IPS-18c (cell line): ENCODE data around the gene TMCO4.
A peak's percentile ranks its signal among the peaks of the same experiment; 100 is the strongest.

Experiments used
- H3K4me3 ChIP-seq: 2 replicates; pipeline ENCODE4 v1.7.0; 2013; ENCODE audit warnings: low read depth, mild to moderate bottlenecking, low read length, moderate library complexity; ENCODE audit not compliant: insufficient read depth
- H3K9me3 ChIP-seq: one replicate; pipeline ENCODE4 v1.6.1; 2013; ENCODE audit warnings: mild to moderate bottlenecking, low read length, moderate library complexity; ENCODE audit not compliant: control insufficient read depth, insufficient read depth

The TMCO4 gene

GRCh38 chr1:19715334-19716203, 84.1 kb downstream of the TMCO4 start:
- Histone ChIP-seq H3K4me3 (no peak overlapping the region), H3K9me3 (no peaks in the 10 kb centered on the region)

DNA sequence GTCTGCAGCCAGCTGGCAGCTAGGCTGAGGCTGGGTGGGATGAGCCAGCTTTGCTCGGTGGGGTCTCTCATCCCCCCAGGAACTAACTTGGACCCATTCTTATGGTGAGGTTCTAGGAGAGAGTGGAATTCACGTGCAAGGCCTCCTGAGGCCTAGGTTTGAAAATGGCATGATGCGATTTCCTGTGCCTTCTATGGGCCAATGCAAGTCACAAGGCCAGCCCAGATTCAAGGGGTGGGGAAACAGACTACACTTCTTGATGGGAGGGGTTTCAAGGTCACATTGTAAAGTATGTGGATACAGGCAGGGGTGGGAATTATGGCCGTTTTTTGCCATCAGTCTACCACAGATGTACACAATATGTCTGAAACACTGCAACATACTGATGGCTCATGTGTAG, 86.8 kb downstream of the TMCO4 start:
- no peaks in the 10 kb centered on the region for H3K9me3 ChIP-seq
- no peak overlapping the region for H3K4me3 ChIP-seq

- no peak overlapping the region for H3K4me3 ChIP-seq
- peaks cover 2% of the 10 kb centered on the region for H3K9me3 ChIP-seq
Measured at GRCh38 chr1:19710825-19711611, 88.7 kb downstream of the TMCO4 start.

- H3K4me3 ChIP-seq, result no peak overlapping the region
Measured at GRCh38 chr1:19709260-19709793, 90.4 kb downstream of the TMCO4 start.

DNA sequence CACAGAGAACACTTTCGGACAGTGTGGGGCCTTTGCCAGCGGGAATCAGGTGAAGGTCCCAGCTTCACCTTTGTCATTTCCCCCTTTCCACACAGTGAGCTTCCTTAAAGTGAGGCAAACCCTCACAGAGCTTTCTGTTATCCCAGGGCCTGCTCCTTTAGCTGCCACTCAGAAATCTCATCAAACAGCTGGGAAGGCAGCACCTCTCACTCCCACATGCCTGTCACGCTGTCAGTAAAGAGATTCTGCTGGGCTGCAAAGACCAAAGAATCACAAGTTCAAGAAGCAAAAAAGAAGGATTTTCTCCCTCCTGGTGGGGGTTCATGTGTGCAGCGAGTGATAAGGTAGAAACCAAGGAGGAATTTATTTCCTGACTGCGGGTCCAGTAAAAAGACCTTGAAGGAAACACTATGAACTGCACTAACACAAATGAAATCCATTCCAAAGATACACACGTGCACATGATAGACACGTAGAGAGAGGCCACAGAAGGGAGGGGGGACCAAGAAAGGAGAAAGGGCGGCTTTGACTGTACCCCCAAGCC, 91.1 kb downstream of the TMCO4 start:
- Histone ChIP-seq H3K4me3 (no peak overlapping the region), H3K9me3 (peaks cover 2% of the 10 kb centered on the region)

More at GRCh38 chr1:19709260-19709793, 90.4 kb downstream of the TMCO4 start:
- peaks cover 2% of the 10 kb centered on the region for H3K9me3 ChIP-seq

DNA sequence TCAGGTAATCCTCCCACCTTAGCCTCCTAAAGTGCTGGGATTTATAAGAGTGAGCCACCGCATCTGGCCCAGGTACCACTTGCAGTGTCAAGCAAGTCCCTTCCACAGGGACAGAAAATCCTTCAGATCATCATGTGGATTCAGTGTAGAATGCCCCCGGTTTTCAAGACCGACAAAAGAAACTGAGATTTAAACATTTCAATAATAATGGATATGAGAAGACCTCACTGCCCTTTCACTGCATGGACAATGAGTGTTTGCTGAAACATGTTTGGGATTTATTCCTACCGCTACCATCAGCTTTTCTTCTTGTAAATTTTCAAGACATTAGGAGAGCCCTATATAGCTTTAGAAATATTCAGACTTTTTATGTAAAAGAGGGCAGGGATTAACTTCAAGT, 93.6 kb downstream of the TMCO4 start:
- H3K9me3 ChIP-seq, result peaks cover 2% of the 10 kb centered on the region
- no peak overlapping the region for H3K4me3 ChIP-seq

- Histone ChIP-seq H3K4me3 (no peak overlapping the region), H3K9me3 (peaks cover 2% of the 10 kb centered on the region)
Measured at GRCh38 chr1:19705464-19705863, 94.3 kb downstream of the TMCO4 start.

DNA sequence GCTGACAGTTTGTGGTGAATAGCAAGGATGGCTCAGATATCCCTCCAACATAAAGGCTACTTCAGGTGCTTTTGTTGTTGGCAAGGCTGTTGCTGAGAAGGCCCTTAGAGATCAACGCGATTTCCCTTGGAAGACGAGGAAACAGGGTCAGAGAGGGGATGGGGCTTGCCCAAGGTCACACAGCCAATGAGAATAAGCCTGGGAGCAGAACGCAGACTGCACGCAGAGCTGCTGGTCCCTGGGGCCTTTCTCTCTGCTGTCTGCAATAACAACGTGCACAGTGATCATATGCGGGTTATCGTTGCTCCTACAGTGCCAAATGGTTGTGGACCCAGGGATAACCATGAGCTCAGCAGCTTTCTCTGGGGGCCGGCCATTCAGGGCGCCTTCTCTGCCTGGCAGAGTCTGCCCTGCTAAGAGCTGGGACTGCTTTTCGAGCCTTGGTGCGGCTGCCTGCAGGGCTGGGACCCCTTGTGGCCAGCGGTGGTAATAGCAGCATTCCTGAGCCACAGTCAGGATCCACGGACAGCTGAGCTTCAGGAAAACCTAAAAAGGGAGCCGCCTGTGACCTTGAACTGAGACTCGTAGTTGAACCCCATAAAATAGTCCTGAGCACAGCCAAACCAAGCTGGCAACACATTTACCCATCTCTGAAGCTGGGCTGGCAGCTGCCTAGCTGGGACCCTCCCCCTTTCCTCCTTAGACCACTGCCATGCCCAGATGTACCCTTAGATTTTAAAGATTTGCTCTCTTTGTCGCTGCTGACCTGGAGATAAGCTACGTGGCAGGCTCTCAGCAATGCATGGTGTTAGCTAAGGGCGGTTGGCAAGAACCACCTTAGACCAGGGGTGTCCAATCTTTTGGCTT, 95.2 kb downstream of the TMCO4 start:
- peaks cover 2% of the 10 kb centered on the region for H3K9me3 ChIP-seq
- H3K4me3 ChIP-seq, result peak overlapping the region; percentile 32

- H3K9me3 ChIP-seq, result peaks cover 2% of the 10 kb centered on the region
- H3K4me3 ChIP-seq, result no peak overlapping the region
Measured at GRCh38 chr1:19703280-19703679, 96.4 kb downstream of the TMCO4 start.

- H3K9me3 ChIP-seq, result no peaks in the 10 kb centered on the region
- no peak overlapping the region for H3K4me3 ChIP-seq
Measured at GRCh38 chr1:19700079-19700777, 99.5 kb downstream of the TMCO4 start.

- no peak overlapping the region for H3K4me3 ChIP-seq
- no peaks in the 10 kb centered on the region for H3K9me3 ChIP-seq
Measured at GRCh38 chr1:19698181-19698580, 101.5 kb downstream of the TMCO4 start.

GRCh38 chr1:19696820-19697219, 102.9 kb downstream of the TMCO4 start:
- Histone ChIP-seq H3K4me3 (no peak overlapping the region), H3K9me3 (no peaks in the 10 kb centered on the region)

DNA sequence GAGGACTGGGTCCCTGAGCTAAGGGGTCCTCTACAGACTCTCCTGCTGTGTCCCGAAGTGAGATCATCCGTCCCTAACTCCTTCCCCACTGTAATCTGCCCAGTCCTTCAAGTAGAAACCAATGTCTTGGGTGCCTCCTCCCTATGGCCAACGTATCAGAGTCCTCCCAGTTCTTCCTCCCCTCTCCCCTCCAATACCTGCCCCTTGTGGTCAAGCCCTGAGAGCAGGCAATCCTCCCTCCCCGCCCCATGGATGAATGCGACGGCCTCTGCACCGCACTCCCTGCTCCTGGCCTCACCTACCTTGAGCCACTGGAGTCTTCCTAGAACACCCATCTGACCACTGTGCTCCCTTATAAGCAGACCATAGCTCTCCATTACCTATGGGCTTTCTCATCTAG, 103.9 kb downstream of the TMCO4 start:
- Histone ChIP-seq H3K9me3 (no peaks in the 10 kb centered on the region), H3K4me3 (no peak overlapping the region)

DNA sequence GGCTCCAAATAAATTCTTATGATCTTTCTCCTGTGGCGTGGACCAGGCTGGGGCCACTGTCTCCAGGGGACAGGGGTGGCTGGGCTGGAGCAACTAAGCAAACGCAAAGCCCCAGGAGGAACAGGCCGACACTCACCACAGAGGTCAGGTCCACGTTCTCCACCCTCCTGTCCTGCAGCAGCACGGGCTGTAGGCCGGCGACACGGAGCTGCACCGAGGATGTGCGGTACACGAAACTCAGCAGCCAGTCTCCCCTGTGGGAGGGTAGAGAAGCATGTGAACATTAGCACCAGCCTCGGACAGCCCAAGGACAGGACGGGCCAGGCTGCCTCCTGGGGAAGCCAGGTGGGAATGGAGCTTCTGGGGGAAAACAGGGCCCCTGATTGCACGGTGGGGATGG, 105.4 kb downstream of the TMCO4 start:
- H3K9me3 ChIP-seq, result no peaks in the 10 kb centered on the region
- H3K4me3 ChIP-seq, result no peak overlapping the region

- H3K4me3 ChIP-seq, result no peak overlapping the region
- H3K9me3 ChIP-seq, result no peaks in the 10 kb centered on the region
Measured at GRCh38 chr1:19690342-19690741, 109.4 kb downstream of the TMCO4 start.

- no peak overlapping the region for H3K4me3 ChIP-seq
- no peaks in the 10 kb centered on the region for H3K9me3 ChIP-seq
Measured at GRCh38 chr1:19689856-19690255, 109.9 kb downstream of the TMCO4 start.
